Activated CD4-positive, alpha-beta T cell treated with anti-CD3 and anti-CD28 coated beads, Interleukin-2, amount 50 U/mL, for 48 hours (primary cell): Measurements from ENCODE around the gene UGT1A8.
A peak's percentile ranks its signal among the peaks of the same experiment; 100 is the strongest.
"Not testable (repeated sequence)": the region's sequence is repeated elsewhere in the genome, so short reads cannot be mapped to it uniquely, and the experiment has no call there.

ENCODE experiments used
- DNase-seq, 2 experiments: peaks; one replicate each; pipeline ENCODE4 v3.0.0-alpha.2; 2020

Gene UGT1A8

GRCh38 chr2:233643128-233643527 lies 25.7 kb downstream of the UGT1A8 start:
- DNase-seq: no peak

- not testable (repeated sequence) for DNase-seq
These were observed 28.6 kb downstream of the UGT1A8 start for GRCh38 chr2:233646033-233646432.

- no peak for DNase-seq
These were observed 33.5 kb downstream of the UGT1A8 start for GRCh38 chr2:233650981-233651380.

- no peak for DNase-seq
These were observed 34.0 kb downstream of the UGT1A8 start for GRCh38 chr2:233651430-233651829.

GRCh38 chr2:233654501-233654900 lies 37.1 kb downstream of the UGT1A8 start:
- no peak for DNase-seq

GRCh38 chr2:233655043-233655442 lies 37.6 kb downstream of the UGT1A8 start:
- DNase-seq: no peak

- not testable (repeated sequence) for DNase-seq
These were observed 38.5 kb downstream of the UGT1A8 start for GRCh38 chr2:233655943-233656342.

- DNase-seq: peak in 1 of 2 experiments; percentile 5
These were observed 39.0 kb downstream of the UGT1A8 start for GRCh38 chr2:233656443-233656842.

GRCh38 chr2:233658610-233659009 lies 41.2 kb downstream of the UGT1A8 start:
- no peak for DNase-seq

- DNase-seq: no peak
These were observed 46.5 kb downstream of the UGT1A8 start for GRCh38 chr2:233663911-233664310.

- no peak for DNase-seq
These were observed 51.3 kb downstream of the UGT1A8 start for GRCh38 chr2:233668605-233669260.

- no peak for DNase-seq
These were observed 54.1 kb downstream of the UGT1A8 start, which contains the start of gene UGT1A9 for GRCh38 chr2:233671290-233672161. UGT1A9 (plus strand) TSS chr2:233671898; CDS start chr2:233671935, 37 bp downstream.

- DNase-seq: no peak
These were observed 55.5 kb downstream of the UGT1A8 start for GRCh38 chr2:233672886-233673285.

- DNase-seq: no peak
These were observed 56.5 kb downstream of the UGT1A8 start for GRCh38 chr2:233673896-233674295.

GRCh38 chr2:233674314-233674713 lies 56.9 kb downstream of the UGT1A8 start:
- DNase-seq: no peak

GRCh38 chr2:233674995-233675394 lies 57.6 kb downstream of the UGT1A8 start:
- DNase-seq: no peak

- no peak for DNase-seq
These were observed 58.6 kb downstream of the UGT1A8 start for GRCh38 chr2:233676046-233676445.

GRCh38 chr2:233679196-233679595 lies 61.8 kb downstream of the UGT1A8 start:
- no peak for DNase-seq

- DNase-seq: no peak
These were observed 63.1 kb downstream of the UGT1A8 start for GRCh38 chr2:233680361-233681045.

- DNase-seq: no peak
These were observed 64.2 kb downstream of the UGT1A8 start, which contains the start of gene UGT1A7 for GRCh38 chr2:233681521-233682099. UGT1A7 (plus strand) TSS chr2:233681901; CDS start chr2:233681938, 37 bp downstream.

GRCh38 chr2:233684640-233685039 lies 67.2 kb downstream of the UGT1A8 start:
- DNase-seq: no peak

GRCh38 chr2:233686928-233687327 lies 69.5 kb downstream of the UGT1A8 start:
- DNase-seq: no peak

- DNase-seq: no peak
These were observed 70.9 kb downstream of the UGT1A8 start for GRCh38 chr2:233688341-233688740.
